Activated CD4-positive, alpha-beta T cell treated with anti-CD3 and anti-CD28 coated beads for 1 hour (primary cell): ENCODE results near the gene CNKSR3.
"Not testable (repeated sequence)": the region's sequence is repeated elsewhere in the genome, so short reads cannot be mapped to it uniquely, and the experiment has no call there.

Experiments
- DNase-seq: peaks from one replicate; pipeline ENCODE4 v3.0.0-alpha.2; 2020

Gene CNKSR3

GRCh38 chr6:154510144-154510905 lies at the start of gene CNKSR3:
Gene CNKSR3, minus strand, starts transcription at chr6:154510685. Its CDS starts 571 bp downstream, at chr6:154510114.
- no peak for DNase-seq

- no peak for DNase-seq
Measured at GRCh38 chr6:154558984-154559383, 48.5 kb upstream of the CNKSR3 start.

- DNase-seq = no peak
Measured at GRCh38 chr6:154558513-154558912, 48.0 kb upstream of the CNKSR3 start.

GRCh38 chr6:154555073-154555677 lies 44.7 kb upstream of the CNKSR3 start:
- DNase-seq = no peak

GRCh38 chr6:154554491-154554890 lies 44.0 kb upstream of the CNKSR3 start:
- DNase-seq = no peak

- DNase-seq = no peak
Measured at GRCh38 chr6:154550779-154551178, 40.3 kb upstream of the CNKSR3 start.

GRCh38 chr6:154549179-154549578 lies 38.7 kb upstream of the CNKSR3 start:
- DNase-seq = no peak

GRCh38 chr6:154548130-154548830 lies 37.8 kb upstream of the CNKSR3 start:
- no peak for DNase-seq

GRCh38 chr6:154543628-154544027 lies 33.1 kb upstream of the CNKSR3 start:
- DNase-seq = no peak

- no peak for DNase-seq
Measured at GRCh38 chr6:154542747-154543146, 32.3 kb upstream of the CNKSR3 start.

- not testable (repeated sequence) for DNase-seq
Measured at GRCh38 chr6:154541837-154542236, 31.4 kb upstream of the CNKSR3 start.

- DNase-seq = no peak
Measured at GRCh38 chr6:154539593-154540269, 29.2 kb upstream of the CNKSR3 start.

- DNase-seq = no peak
Measured at GRCh38 chr6:154538640-154539191, 28.2 kb upstream of the CNKSR3 start.

- no peak for DNase-seq
Measured at GRCh38 chr6:154537511-154538325, 27.2 kb upstream of the CNKSR3 start.

GRCh38 chr6:154536999-154537398 lies 26.5 kb upstream of the CNKSR3 start:
- DNase-seq = no peak

GRCh38 chr6:154536255-154536654 lies 25.8 kb upstream of the CNKSR3 start:
- DNase-seq = no peak

GRCh38 chr6:154535851-154536250 lies 25.4 kb upstream of the CNKSR3 start:
- DNase-seq = no peak

GRCh38 chr6:154535147-154535546 lies 24.7 kb upstream of the CNKSR3 start:
- no peak for DNase-seq

GRCh38 chr6:154534531-154534930 lies 24.0 kb upstream of the CNKSR3 start:
- no peak for DNase-seq

GRCh38 chr6:154532426-154532825 lies 21.9 kb upstream of the CNKSR3 start:
- DNase-seq = no peak

- DNase-seq = no peak
Measured at GRCh38 chr6:154529957-154530356, 19.5 kb upstream of the CNKSR3 start.

GRCh38 chr6:154528310-154528915 lies 17.9 kb upstream of the CNKSR3 start:
- no peak for DNase-seq
